Suprapubic skin (tissue), 4 donors: Measurements from ENCODE around the gene OR9A2. TPM values are rescaled to one million over a fixed set of nuclear protein-coding genes. Genes with fewer than 3 reads are reported as not detected.

Source experiments
- DNase-seq, 2 donors: peaks; one replicate each; pipeline ENCODE4 v3.0.0-alpha.2; 2019; ENCODE audit warnings: low spot score in 2 of 2
- H3K27ac ChIP-seq: fragments of 200-600 bp; sonication (generic); one replicate; pipeline ENCODE4 v1.5.1; 2019
- H3K27me3 ChIP-seq: fragments of 200-600 bp; sonication (generic); one replicate; pipeline ENCODE4 v1.5.1; 2019
- H3K36me3 ChIP-seq: fragments of 200-600 bp; sonication (generic); one replicate; pipeline ENCODE4 v1.5.1; 2019
- H3K4me1 ChIP-seq: fragments of 200-600 bp; sonication (generic); one replicate; pipeline ENCODE4 v1.5.1; 2019
- H3K4me3 ChIP-seq: fragments of 200-600 bp; sonication (generic); one replicate; pipeline ENCODE4 v1.5.1; 2019; ENCODE audit warnings: mild to moderate bottlenecking
- H3K9me3 ChIP-seq: fragments of 200-600 bp; sonication (generic); one replicate; pipeline ENCODE4 v1.5.1; 2019
- CTCF ChIP-seq, 2 donors: fragments of 200-600 bp in 1 of 2; fragments of 450-650 bp in 1 of 2; sonication (generic) in 1 of 2; IDR thresholded peaks; one replicate each; pipeline ENCODE4 v1.5.1; 2016 to 2019; ENCODE audit warnings: antibody characterized with exemption in 2 of 2, mild to moderate bottlenecking in 1 of 2, moderate library complexity in 1 of 2
- EP300 ChIP-seq: sonication (generic); formaldehyde crosslinking; IDR thresholded peaks from one replicate; pipeline ENCODE4 v1.6.1; 2017; ENCODE audit warnings: antibody characterized with exemption
- POLR2A ChIP-seq, 2 donors: fragments of 450-650 bp; IDR thresholded peaks; one replicate each; pipeline ENCODE4 v1.6.1; 2017; ENCODE audit warnings: antibody characterized with exemption in 2 of 2, mild to moderate bottlenecking in 2 of 2, moderate library complexity in 2 of 2
- POLR2AphosphoS5 ChIP-seq, 3 donors: sonication (generic); formaldehyde crosslinking; IDR thresholded peaks; one replicate each; pipeline ENCODE4 v1.6.1; 2017; ENCODE audit warnings: antibody characterized with exemption in 3 of 3
- WGBS: methylation state at CpG from one replicate; pipeline ENCODE4 v1.1.5; 2018; 5-methylcytosine and 5-hydroxymethylcytosine counted together
- total RNA-seq, 4 donors: library from RNA; depleted of rRNA; stranded (reverse); fragments of >200 nt; gene quantifications; one replicate each; pipeline ENCODE4 v1.1.0, GENCODE V29; 2016

The OR9A2 gene
- total RNA-seq, 4 donors from 2014 or later = 0.64 TPM; not detected in 3

GRCh38 chr7:143002106-143002505, 24.8 kb downstream of the OR9A2 start:
- no peak for DNase-seq
- Histone ChIP-seq H3K27ac (no peak overlapping the region), H3K4me3 (no peak overlapping the region), H3K4me1 (peaks cover 12% of the 10 kb centered on the region), H3K27me3 (no peaks in the 10 kb centered on the region), H3K36me3 (no peaks in the 10 kb centered on the region), H3K9me3 (no peaks in the 10 kb centered on the region)
- TF ChIP-seq POLR2A (IDR thresholded peaks at IDR 0.05) (no peak), EP300 (no peak), CTCF (IDR thresholded peaks at IDR 0.05) (no peak), POLR2AphosphoS5 (IDR thresholded peaks at IDR 0.05) (no peak)
- 49% methylated on average over 3 of the region's 3 CpGs for WGBS

DNA sequence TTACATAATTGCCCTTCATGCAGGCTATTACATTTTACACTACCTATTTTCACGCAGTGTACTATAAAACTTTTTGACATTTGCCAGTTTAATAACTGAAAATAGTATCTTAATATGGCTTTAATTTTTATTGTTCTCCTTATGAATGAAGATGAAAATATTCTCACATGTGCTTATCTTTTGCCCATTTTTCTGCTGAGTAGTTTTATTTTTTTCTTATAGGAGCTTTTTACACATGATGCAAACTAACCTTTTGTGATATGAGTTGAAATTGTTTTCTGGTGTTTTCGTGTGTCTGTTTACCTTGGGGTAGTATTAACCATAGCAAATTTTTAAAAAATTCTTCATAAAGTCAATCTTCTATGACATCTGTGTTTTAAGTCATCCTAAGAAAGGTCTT, 26.3 kb downstream of the OR9A2 start:
- no peaks in the 10 kb centered on the region for H3K9me3 ChIP-seq
- no peaks in the 10 kb centered on the region for H3K36me3 ChIP-seq
- H3K27me3 ChIP-seq = no peaks in the 10 kb centered on the region
- peaks cover 12% of the 10 kb centered on the region for H3K4me1 ChIP-seq
- no peak for DNase-seq
- TF ChIP-seq EP300 = no peak
- TF ChIP-seq POLR2AphosphoS5 (IDR thresholded peaks at IDR 0.05) = no peak
- no peak for TF ChIP-seq CTCF (IDR thresholded peaks at IDR 0.05)
- no peak for TF ChIP-seq POLR2A (IDR thresholded peaks at IDR 0.05)
- WGBS = 93% methylated on average over 2 of the region's 2 CpGs
- no peak overlapping the region for H3K27ac ChIP-seq
- no peak overlapping the region for H3K4me3 ChIP-seq

DNA sequence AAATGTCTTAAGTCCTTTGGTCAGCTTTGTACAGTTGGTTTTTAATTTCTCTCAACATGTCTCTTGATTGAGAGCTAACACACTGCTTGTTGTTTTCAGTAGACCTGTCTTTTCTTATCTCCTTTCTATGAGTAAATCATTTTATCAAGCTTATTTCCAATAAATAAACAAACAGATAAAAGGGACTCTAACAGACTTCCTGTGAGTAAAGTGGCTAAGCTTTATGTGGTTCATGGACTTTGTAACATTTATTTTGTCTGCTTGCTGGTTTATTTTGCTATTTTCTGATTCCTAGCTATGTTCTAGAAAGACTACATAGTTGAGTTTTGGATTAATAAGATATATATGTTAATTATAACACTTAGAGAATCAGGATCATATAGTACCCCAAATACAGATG, 27.1 kb downstream of the OR9A2 start:
- peaks cover 12% of the 10 kb centered on the region for H3K4me1 ChIP-seq
- H3K36me3 ChIP-seq = no peaks in the 10 kb centered on the region
- H3K9me3 ChIP-seq = no peaks in the 10 kb centered on the region
- DNase-seq = no peak
- no peak overlapping the region for H3K27ac ChIP-seq
- H3K4me3 ChIP-seq = no peak overlapping the region
- no peaks in the 10 kb centered on the region for H3K27me3 ChIP-seq
- TF ChIP-seq POLR2A (IDR thresholded peaks at IDR 0.05) = no peak
- TF ChIP-seq CTCF (IDR thresholded peaks at IDR 0.05) = no peak
- no peak for TF ChIP-seq EP300
- no peak for TF ChIP-seq POLR2AphosphoS5 (IDR thresholded peaks at IDR 0.05)

DNA sequence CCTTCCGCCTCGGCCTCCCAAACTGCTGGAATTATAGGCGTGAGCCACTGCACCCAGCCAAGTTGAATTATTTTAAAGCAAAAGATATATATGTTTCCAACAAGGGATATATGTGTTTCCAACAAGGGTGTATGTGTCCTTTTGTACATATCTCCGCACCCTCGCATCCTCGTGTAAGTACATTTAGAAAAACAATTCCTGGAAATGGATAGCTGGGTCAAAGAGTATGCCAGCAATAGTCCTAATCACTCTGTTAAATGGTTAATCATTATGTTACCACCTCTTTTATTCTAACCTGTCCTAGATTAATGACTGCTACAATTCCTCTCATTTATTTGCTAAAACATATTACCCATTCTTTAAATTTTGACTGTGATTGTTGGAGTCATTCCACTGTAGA, 28.0 kb downstream of the OR9A2 start:
- H3K9me3 ChIP-seq = no peaks in the 10 kb centered on the region
- DNase-seq = no peak
- no peaks in the 10 kb centered on the region for H3K27me3 ChIP-seq
- peaks cover 12% of the 10 kb centered on the region for H3K4me1 ChIP-seq
- no peak overlapping the region for H3K4me3 ChIP-seq
- 87% methylated on average over 6 of the region's 6 CpGs for WGBS
- H3K36me3 ChIP-seq = no peaks in the 10 kb centered on the region
- TF ChIP-seq POLR2AphosphoS5 (IDR thresholded peaks at IDR 0.05) (no peak), EP300 (no peak), CTCF (IDR thresholded peaks at IDR 0.05) (no peak), POLR2A (IDR thresholded peaks at IDR 0.05) (no peak)
- H3K27ac ChIP-seq = no peak overlapping the region

DNA sequence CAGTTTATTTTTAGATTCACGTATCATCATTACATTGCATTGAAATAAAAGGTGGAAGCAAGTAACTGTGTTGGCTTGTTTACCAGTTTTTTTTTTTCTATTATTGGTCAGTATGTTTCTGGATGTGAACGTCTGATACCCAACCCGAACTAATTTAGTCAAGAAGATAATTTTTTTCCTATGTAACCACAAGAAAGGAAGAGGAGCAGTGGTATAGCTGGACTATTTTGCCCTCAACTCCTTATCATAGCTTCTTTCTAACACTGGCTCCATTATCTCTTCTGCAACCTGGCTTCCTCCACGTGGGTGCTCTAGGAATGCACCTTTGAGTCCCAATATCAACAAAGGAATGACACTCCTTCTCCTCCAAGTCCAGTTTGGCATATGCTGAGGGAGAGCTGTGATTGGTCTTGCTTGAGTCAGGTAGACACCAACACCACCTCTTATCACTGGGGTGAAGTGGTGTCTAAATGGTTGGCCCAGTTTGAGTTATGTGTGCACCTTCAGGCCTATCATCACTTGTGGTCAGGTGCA, 29.4 kb downstream of the OR9A2 start:
- no peaks in the 10 kb centered on the region for H3K27me3 ChIP-seq
- no peak overlapping the region for H3K27ac ChIP-seq
- no peak overlapping the region for H3K4me3 ChIP-seq
- no peak for DNase-seq
- whole genome bisulfite sequencing = 68% methylated on average over 4 of the region's 4 CpGs
- no peaks in the 10 kb centered on the region for H3K4me1 ChIP-seq
- no peaks in the 10 kb centered on the region for H3K36me3 ChIP-seq
- H3K9me3 ChIP-seq = no peaks in the 10 kb centered on the region
- TF ChIP-seq POLR2AphosphoS5 (IDR thresholded peaks at IDR 0.05) (no peak), EP300 (no peak), CTCF (IDR thresholded peaks at IDR 0.05) (no peak), POLR2A (IDR thresholded peaks at IDR 0.05) (no peak)
